Suprapubic skin (tissue), 3 donors: ENCODE measurements around the gene MAST4.

ENCODE experiments used
- EP300 ChIP-seq: sonication (generic); formaldehyde crosslinking; IDR thresholded peaks from one replicate; pipeline ENCODE4 v1.6.1; 2017; ENCODE audit warnings: antibody characterized with exemption
- POLR2A ChIP-seq, 2 donors: fragments of 450-650 bp; IDR thresholded peaks; one replicate each; pipeline ENCODE4 v1.6.1; 2017; ENCODE audit warnings: antibody characterized with exemption in 2 of 2, mild to moderate bottlenecking in 2 of 2, moderate library complexity in 2 of 2
- TF ChIP-seq, protein P1 (sequence below), 2 donors: fragments of 200-600 bp in 1 of 2; fragments of 450-650 bp in 1 of 2; sonication (generic) in 1 of 2; IDR thresholded peaks; one replicate each; pipeline ENCODE4 v1.5.1; 2016 to 2019; ENCODE audit warnings: antibody characterized with exemption in 2 of 2, mild to moderate bottlenecking in 1 of 2, moderate library complexity in 1 of 2

DNA sequence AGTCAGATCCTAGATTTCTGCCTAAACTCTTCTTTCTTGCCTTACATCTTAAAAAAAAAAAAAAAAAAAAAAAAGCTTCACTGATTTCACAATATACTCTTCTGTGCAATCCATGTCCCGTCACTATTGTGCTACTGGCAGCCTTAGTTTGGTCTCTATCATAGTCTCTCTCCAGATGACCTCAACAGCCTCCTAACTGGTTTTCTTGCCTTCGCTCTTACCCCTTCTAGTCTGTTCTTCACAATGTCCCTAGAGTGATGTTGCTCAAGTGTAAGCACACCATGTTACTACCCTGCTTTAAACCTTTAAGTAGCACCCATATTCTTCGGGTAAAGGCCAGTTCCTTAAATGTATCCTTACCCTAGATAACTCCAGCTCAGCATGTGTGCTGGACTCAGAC is 574.6 kb downstream of the MAST4 start:
- TF ChIP-seq POLR2A (IDR thresholded peaks at IDR 0.05) = no peak
- TF ChIP-seq, protein P1, sequence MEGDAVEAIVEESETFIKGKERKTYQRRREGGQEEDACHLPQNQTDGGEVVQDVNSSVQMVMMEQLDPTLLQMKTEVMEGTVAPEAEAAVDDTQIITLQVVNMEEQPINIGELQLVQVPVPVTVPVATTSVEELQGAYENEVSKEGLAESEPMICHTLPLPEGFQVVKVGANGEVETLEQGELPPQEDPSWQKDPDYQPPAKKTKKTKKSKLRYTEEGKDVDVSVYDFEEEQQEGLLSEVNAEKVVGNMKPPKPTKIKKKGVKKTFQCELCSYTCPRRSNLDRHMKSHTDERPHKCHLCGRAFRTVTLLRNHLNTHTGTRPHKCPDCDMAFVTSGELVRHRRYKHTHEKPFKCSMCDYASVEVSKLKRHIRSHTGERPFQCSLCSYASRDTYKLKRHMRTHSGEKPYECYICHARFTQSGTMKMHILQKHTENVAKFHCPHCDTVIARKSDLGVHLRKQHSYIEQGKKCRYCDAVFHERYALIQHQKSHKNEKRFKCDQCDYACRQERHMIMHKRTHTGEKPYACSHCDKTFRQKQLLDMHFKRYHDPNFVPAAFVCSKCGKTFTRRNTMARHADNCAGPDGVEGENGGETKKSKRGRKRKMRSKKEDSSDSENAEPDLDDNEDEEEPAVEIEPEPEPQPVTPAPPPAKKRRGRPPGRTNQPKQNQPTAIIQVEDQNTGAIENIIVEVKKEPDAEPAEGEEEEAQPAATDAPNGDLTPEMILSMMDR (IDR thresholded peaks at IDR 0.05) = no peak
- TF ChIP-seq EP300 = no peak
